GM21786 (cell line): ENCODE results near the gene DHCR7.

Source experiments
- ATAC-seq: cut with Tn5 transposase; IDR thresholded peaks from one replicate; pipeline ENCODE4 v1.9.1; 2021; ENCODE audit not compliant: unreplicated experiment

The DHCR7 gene

DNA sequence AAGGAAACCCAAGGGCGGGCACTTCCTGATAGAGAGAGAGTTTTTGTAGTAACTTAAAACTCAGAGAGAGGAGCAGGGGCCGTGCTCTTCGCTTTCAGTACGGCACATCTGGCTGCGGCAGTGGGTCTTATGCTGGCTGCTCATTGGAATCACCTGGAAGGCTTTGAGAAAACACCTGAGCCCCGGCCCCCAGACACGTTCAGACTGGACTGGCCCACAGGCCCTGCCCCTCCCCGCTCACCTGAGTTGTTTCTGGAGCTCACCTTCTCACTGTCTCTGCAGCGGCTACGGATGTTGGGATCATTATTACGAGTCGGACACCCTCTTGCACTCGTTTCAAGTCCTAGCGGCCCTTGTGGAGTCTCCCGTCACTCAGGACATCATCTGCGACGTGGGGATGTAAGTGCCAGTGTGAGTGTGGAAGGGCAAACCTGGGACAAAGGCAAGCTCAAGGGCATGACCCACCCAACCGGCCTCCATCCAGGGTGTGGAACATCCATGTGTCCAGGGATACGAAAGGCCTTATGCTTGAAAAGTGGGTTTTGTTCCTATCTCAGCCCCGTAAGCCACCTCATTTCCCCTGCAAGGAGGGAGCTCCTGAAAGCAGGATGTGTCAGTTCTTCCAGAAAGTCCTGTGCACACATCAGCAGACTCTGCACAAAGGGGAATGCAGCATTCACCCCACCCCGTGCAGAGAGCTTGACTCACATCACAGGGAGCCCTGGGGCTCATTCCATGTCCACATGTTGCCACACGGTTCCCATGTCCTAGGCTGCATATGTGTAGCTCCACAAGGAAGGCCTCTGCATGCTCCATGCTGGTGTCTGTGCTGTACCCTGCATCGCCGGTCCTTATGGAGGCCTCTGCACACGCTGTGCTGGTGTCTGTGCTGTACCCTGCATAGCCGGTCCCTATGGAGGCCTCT, 10.2 kb upstream of the DHCR7 start:
- no peak for ATAC-seq

DNA sequence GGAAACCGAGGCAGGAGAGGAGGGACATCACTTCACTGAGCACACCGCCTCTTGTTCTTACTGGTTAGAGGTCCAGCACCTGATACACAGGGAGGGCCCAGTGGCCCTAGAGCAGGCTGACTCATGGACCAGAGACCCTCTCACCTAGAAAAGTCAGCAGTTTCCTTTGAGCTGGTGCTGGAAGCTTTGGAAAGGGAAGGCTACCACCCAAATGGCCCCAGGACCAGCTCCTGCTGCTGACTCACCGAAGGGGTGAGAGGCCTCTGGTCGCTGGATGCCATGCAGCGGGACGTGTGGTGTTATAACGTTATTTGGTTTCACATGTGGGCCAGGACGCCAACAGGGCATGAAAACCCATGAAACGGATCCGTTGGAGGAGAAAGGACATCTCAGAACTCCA, 8.6 kb upstream of the DHCR7 start:
- no peak for ATAC-seq

DNA sequence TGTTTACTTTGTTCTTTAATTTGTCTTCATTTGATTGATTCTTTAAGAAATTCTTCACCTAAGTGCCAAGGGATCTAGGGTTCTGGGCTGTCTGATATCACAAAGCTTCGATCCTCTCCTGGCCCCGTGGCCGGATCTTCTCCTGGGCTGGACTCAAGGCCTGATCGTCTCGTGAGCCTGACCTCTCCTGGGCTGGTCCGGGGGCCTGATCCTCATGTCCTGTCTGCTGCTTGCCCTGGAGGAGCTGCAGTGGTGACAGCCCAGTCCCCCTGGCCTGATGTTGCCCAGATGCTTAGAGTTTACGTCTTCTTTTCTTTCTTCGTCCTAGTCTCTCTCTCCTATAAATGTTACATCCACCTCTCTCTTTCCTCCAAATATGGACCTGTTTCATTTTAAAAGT, 8.1 kb upstream of the DHCR7 start:
- no peak for ATAC-seq

DNA sequence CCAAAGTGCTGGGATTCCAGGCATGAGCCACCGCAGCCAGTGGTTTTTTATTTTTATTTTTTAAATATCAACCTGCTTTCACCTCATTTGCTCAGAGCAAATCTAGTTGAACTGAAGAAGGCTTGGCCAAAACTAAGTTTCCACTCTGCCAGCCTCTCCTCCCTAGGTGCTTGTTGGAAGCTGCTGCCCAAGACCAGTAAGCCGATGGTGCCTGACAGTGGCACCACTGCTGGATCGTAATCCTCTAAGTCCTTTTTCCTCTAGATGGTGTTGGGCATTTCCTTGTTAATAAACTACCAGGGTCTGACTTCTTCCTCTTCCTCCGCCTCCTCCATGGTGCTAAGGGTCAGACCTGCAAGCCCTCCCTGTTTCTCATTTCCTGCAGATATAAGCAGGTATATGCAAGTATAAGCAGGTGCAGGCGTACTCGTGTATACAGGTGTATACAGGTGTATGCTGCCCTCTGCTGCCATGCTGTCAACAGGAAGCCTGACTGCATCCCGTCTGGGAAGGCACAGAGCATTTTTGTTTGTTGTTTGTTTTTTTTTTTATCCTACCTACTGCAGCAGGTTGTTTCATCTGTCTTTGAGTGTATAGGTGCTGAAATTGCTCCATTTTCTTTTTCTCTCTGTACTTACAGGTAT, 6.4 kb upstream of the DHCR7 start:
- no peak for ATAC-seq

DNA sequence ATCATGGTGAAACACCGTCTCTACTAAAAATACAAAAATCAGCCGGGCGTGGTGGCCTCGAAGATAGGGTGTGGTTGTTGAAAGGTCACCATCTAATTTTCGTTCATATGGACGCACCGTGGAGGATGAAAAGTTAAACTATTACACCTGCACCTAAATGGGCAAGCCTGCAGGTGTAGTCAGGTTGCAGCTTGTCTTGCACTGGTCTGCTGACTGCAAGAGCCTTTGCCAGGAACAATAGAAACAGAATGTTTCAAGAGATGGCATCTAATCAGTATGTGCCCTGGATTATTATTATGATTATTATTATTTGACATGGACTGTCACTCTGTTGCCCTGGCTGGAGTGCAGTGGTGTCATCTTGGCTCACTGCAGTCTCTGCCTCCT, 5.7 kb upstream of the DHCR7 start:
- ATAC-seq = no peak

DNA sequence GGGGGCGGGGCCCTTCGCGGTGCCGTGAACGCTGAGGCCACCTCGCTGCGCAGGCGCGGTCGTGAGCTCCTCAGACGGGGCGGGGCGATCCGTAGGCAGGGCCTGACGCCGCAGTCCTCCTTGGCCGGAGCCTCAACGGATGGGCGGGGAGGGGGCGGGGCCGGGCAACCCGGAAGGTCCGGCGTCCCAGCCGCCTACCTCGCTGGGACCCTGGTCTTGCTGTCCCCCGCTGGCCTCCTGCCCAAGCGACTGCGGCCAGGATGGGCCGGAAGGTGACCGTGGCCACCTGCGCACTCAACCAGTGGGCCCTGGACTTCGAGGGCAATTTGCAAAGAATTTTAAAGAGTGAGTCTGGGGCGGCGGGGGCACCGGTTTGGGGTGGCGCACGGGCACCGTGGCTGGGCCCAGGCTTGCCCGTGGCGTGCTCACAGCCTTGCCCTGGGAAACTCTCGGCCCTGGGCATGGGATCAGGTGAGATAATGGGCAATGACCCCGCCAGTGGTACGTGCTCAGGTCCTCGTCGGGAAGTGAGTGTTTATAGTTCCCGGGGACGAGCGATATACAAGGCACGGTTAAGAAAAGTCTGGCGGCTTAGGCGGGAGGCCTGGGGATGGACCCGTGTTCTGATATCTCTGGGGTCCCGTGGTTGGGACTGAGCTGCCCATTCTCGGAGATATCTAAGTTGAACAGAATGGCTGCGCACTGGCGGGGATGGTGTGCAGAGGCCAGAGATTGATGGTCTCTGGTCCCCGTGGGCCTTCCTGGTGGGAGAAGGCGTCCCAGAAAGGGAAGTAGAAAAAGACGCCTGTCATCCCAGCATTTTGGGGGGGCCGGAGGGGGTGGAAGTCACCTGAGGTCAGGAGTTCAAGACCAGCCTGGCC, 5.1 kb upstream of the DHCR7 start, which contains the start of gene NADSYN1:
TSS of gene NADSYN1 (plus strand) at position 167 of the 881 bp plus-strand sequence. CDS start at position 261, 94 bp downstream.
- ATAC-seq = peak; percentile 42

DNA sequence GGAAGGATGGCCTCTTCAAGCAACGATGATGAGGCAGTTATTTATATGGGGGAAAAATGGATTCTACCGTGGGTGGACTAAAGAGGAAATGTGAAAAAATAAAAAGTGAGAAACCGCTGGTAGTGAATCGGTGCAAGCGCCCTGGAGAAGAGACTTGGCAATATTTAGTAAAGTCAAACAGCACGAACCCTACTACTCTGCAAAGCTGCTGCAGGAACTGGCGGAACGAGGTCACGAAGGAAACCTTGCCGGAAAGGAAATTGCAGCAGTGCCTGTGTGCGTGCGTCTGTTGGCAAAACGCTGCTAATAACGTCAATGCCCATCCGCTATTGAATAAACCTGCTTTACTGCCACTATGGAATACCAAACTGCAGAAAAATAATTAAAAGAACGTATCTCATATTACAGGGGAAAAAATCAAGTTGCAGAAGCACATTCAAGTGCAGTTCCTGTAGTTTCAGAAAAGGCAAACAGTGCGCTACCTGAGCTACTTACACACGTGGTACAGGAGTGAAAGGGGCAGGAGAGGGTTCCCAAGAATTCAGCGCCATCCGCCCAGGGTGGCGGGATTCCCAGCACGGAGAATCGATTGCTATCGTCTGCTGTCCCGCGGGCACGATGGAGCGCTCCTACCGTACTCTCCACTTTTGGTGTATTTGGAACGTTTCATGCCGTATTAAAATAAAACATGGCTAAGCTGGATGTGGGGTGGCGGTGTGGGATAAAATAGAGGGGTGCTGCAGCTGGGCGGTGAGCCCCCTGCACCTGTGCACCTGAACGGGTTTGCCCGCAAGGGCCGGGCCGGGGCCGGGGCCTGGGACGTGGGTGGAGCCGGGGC, 4.2 kb upstream of the DHCR7 start:
- ATAC-seq = no peak

DNA sequence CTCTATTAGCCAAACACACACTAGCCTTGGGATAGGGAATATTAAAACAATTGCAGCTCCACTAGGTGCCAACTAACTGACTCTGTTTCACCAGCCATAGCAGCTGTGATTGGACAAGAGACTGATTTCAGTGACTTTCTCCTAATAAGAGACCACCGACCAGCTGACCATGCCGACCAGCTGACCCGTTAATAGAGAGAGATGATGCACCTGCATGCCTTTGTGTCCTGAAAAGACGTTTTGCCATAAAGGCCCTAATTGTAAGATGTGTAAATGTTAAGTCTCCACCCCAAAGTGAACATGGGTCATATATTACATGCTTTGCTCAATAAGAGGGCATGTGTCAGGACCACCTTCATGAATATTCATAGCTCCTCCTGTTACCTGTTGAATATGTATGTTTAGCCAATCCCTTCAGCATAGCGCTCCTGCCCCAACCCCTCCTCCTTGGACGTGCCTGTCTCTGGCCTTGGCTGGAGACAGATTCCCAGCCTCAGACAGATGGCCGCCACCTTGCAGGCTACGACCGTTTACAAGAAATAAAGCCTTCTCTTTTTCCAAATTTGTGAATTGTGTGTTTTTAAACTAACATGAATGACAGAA, 3.5 kb upstream of the DHCR7 start:
- ATAC-seq = no peak

DNA sequence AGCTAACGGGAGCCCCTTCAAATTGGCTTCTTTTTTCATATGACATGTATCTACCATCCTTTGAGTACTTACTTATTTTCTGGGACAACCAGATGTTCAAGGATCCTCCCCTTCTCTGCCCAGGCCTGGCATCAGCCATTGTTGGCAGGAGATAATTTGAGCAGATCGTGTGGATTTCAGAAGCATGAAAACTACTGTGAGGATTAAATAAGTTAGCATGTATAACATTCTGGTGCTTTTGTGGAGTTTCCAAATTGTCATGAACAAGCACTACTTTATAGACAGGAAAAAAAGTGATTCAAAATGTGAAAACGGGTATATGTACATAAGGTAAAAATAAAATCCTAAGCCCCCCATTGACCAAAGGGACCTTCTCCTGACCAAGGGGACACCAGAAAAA, 2.7 kb upstream of the DHCR7 start:
- ATAC-seq = no peak

DNA sequence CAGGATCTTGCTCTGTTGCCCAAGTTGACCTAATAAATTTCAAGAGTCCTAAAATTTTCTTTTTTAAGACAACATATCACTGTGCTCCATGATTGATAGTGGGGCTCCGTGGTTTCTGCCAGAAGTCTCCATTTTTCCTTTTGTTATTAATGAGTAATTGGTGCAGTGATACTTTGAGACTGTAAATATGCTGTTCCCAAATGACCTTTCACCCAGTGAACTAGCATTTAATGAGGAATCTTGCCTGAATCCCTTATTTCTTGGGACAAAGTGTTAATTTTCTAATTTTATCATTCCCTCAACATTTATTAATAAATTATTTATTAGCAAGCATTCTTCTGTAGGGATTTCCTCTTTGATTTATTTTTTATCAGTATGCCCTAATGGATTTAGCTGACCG, 2.3 kb upstream of the DHCR7 start:
- no peak for ATAC-seq

DNA sequence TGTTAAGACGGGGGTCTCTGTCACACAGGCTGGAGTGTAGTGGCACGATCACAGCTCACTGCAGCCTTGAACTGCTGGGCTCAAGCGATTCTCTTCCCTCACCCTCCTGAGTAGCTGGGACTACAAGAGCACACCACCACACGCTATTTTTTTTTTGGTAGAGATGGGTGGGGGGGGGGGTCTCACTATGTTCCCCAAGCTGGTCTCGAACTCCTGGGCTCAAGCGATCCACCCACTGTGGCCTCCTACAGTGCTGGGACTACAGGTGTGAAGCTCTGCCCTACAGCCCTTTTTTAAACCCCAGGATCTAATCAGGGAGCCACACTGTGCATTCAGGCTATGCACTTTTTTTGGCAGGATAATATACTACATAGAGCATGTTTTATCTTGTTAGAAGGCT, 1.4 kb upstream of the DHCR7 start:
- ATAC-seq = no peak

DNA sequence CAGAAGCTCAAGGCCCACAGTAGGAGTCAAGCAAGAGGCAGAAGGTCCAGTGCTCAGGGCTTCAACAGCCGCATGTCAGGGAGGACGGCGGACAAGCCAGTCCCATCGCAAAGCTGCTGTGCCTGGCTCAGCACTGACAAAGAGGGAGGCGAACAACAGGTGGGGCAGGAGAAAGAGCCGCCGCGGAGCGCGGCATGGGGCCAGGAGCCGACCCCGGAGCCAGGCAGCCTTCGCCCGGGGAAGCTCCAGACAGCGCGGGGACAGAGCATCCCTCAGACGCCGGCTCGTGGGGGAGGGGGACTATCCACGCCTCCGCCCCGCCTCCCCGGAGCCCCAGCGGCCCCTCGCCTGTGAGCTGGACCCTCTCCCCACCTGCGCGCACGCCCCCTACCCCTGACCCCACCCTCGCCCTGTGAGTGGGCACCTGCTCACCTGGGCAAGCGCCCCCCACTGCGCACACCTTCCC, 369 bp downstream of the DHCR7 start:
- no peak for ATAC-seq

DNA sequence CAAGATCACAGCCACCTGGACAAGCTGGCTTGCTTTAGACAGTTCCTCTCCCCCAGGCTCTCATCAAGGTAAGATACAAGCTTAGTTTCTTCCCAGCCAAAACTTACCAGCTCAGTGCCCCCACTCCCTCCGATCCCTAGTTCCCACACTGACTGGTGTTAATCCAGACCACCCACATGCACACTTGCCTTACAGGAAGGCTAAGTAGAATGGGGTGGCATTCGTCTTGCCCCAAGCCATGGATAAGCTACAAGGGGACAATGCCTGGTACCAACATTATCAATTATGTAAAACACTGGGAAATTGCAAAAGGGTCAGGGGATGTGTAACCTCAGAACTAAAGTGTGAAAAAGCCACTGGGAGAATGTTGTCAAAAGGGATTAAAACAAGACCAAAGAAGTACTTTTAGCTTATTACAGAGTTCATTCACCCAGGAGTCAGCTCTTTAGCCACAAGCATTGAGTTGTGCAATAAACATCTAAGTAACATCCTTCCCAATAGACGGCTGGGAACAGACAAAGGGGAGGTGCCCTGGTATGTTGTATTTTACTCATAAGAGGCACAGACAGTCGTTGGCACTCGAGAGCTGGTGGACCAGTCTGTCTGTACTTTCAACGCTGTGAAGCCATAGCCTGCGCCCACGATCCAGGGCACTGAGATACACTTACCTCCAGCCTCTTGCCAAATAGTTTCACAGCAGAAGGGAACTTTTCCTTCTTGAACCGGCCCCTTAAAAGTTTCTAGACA, 1.1 kb downstream of the DHCR7 start:
- no peak for ATAC-seq

DNA sequence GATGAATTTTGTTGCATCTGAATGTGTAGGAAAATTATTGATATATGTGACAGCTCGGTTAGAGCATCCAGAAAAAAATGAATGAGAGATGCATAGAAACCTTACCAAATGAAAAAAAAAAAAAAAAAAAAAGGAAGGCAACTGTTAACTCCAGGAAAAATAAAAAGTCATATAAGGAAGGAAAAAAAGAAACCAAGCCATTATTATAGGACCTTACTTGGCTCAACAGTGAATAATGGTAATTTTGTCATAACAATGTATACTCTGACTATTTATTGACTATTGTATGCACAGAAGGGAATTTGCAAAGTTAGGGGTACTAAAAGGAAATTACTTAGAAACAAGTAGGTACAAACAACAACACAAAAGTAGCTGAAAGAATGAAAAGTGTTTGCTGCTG, 2.0 kb downstream of the DHCR7 start:
- no peak for ATAC-seq

DNA sequence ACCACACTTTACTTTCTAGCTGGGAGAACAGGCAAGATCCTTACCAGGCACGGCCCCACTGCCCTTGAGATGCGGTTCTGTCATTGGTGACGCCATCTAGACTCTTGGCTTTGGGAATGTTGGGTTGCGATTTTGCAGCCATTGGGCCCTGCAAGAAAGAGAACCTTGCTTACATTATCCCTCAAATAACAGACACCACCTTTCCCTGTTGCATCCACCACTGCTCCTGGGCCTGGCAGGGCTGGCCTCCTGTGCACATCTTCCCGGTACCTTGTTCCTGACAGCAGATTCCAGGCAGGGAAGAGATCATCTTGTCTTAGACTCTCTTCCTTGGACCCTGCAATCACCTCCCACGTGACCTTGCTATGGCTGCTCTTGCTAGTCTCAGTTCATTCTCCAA, 3.4 kb downstream of the DHCR7 start:
- ATAC-seq = no peak

DNA sequence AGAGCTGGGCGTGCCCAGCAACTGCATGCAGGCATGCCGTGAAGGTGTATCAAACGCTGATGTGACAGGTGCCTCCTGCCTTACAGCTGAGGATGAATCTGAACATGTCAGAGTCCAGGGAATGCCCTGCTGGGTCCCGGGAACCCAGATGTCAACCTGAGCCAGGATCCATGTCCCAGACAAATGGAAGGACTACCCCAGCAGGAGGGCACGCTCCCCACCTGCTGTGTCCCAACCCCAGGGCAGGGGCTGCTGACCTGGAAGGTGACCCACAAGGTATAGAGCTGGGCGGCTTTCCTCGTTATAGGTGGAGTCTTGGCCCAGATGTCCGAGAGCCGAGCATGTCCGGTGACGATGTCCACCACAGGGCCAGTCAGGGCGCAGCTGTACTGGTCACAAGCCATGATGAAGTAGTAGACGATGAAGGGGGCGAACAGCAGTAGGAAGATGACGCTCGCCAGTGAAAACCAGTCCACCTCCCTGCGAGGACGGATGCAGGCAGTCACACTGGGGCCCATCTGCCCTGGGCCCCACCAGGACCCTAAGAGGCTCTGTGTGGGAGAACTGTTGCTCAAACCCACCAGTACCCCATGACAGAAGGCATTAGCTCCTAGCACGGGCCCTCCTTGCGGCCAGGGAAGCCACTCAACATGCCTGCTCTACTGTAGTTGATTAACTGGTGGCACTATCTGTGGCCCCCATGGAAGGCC, 4.3 kb downstream of the DHCR7 start:
- no peak for ATAC-seq

DNA sequence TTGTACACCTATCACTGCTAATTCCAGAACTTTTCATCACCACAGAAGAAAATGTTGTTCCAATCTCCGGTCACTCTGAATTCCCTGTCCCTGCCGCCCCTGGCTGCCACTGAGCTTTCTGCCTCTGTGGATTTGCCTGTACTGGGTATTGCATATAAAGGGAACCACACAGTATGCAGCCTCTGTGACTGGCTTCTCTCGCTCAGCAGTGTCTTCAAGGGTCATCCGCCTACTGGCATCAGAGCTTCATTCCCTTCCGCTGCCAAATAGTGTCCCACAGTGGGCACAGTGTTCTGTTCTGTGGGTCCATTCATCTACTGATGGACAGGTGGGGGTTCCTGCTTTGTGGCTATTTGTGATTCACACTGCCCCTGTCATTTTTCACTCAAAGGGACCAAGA, 5.3 kb downstream of the DHCR7 start:
- ATAC-seq = no peak

DNA sequence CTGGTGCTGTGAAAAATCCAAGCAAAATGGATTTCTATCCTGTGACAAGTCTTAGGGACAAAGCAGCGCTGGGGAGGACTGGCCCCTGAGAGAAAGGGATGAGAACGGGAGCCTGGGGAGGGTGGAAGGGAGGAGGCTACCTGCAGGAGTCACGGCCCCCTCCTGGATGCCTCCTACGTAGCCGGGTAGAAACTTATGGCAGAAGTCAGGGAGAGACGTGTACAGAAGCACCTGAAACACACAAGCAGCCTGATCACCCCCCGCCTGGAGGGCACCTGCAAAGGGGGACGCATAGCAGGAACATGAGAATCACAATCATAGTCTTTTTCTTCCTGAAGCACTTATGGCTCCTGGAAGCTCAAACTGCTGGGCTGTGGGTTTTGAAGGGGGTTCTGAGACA, 6.1 kb downstream of the DHCR7 start:
- ATAC-seq = no peak

DNA sequence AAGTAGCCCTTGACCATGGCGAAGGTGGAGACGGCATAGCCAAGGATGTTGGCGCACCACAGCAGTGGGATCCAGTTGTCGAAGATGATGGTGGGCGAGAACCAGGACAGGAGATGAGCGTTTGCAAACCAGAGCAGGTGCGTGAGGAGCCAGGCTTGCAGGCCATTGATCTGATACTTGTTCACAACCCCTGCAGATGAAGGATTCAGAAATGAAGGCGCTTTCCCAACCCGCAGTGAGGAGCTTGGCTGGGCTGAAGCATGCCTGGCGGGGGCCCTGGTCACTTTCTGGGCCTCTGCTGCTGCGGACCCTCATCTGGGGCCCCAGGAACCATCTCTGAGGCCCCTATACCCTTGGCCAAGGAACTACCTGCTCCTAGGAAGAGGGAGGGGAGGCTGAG, 6.9 kb downstream of the DHCR7 start:
- no peak for ATAC-seq
